ENCODE data around the gene ZNF26.

DNA sequence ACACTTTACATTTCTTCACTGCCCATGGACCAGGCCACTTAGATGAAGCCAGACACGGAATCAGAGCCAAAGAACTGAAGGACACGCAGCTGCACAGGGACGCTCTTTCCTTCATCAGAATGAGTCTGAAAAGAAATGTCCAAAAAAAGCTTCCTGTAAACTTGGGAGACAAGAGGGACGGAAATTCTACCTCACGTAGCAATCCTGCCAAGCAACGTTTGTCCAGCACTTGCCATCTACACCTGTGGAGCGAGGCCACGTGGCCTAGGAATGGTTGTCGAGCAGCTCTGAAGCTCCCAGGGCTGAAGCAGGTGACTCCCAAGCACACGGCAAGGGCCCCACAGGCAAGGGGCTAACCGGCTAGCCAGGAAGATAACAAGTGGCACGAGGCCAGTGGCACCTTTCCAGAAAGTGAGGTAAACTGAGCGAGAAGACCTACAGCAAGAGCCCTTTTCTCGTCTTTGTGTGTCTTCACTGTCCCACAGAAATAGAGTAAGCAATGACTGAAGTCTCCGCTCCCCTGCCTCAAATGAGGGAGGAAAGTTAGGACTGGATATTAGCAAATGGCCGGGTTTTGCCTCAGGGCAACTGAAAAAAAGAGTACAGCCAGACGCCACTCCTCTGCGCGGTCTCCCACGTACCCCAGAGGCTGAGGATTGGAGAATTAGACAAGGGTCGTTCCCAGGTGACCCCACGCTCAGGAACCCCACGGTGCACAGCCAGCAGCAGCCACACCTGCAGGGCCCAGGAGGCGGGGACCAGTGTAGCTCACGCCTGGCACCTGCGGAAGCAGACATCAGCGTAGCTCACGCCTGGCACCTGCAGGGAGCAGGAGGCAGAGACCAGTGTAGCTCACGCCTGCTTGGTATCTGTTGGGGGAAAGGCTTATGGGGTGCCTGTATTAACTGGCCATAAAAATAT, 37.8 kb upstream of the ZNF26 start:
- TF ChIP-seq ZNF274 (IDR thresholded peaks at IDR 0.05; ENCODE audit: low read depth, low read length) (no peak), YY1 (IDR thresholded peaks at IDR 0.05; ENCODE audit: insufficient read depth, insufficient read length) (no peak)
